GM21619 (cell line): ENCODE measurements around the gene APIP.

Experiments
- ATAC-seq: cut with Tn5 transposase; IDR thresholded peaks from one replicate; pipeline ENCODE4 v1.9.1; 2021; ENCODE audit not compliant: unreplicated experiment

Gene APIP

GRCh38 chr11:34890089-34890488 lies 26.1 kb downstream of the APIP start:
- ATAC-seq, result no peak

- ATAC-seq, result no peak
Observed at GRCh38 chr11:34887260-34887659, 28.9 kb downstream of the APIP start.

- ATAC-seq, result no peak
Observed at GRCh38 chr11:34886609-34887008, 29.6 kb downstream of the APIP start.

GRCh38 chr11:34881900-34882299 lies 34.3 kb downstream of the APIP start:
- ATAC-seq, result no peak

GRCh38 chr11:34877375-34877975 lies 38.7 kb downstream of the APIP start:
- no peak for ATAC-seq

GRCh38 chr11:34874202-34874601 lies 42.0 kb downstream of the APIP start:
- ATAC-seq, result no peak

- ATAC-seq, result no peak
Observed at GRCh38 chr11:34870548-34871196, 45.5 kb downstream of the APIP start.

- ATAC-seq, result peak; percentile 48
Observed at GRCh38 chr11:34869425-34869824, 46.8 kb downstream of the APIP start.

- no peak for ATAC-seq
Observed at GRCh38 chr11:34866375-34866774, 49.8 kb downstream of the APIP start.

- no peak for ATAC-seq
Observed at GRCh38 chr11:34865261-34865660, 50.9 kb downstream of the APIP start.

GRCh38 chr11:34864424-34864823 lies 51.8 kb downstream of the APIP start:
- no peak for ATAC-seq

- ATAC-seq, result no peak
Observed at GRCh38 chr11:34863048-34863447, 53.1 kb downstream of the APIP start.

- ATAC-seq, result no peak
Observed at GRCh38 chr11:34860518-34860917, 55.7 kb downstream of the APIP start.

GRCh38 chr11:34860034-34860433 lies 56.1 kb downstream of the APIP start:
- ATAC-seq, result no peak

GRCh38 chr11:34859496-34859895 lies 56.7 kb downstream of the APIP start:
- ATAC-seq, result no peak

GRCh38 chr11:34857463-34857862 lies 58.7 kb downstream of the APIP start:
- no peak for ATAC-seq

- no peak for ATAC-seq
Observed at GRCh38 chr11:34856251-34856650, 59.9 kb downstream of the APIP start.

GRCh38 chr11:34855754-34856095 lies 60.5 kb downstream of the APIP start:
- no peak for ATAC-seq

- no peak for ATAC-seq
Observed at GRCh38 chr11:34855021-34855753, 61.0 kb downstream of the APIP start.

GRCh38 chr11:34851916-34852315 lies 64.3 kb downstream of the APIP start:
- ATAC-seq, result no peak

- no peak for ATAC-seq
Observed at GRCh38 chr11:34850334-34850733, 65.8 kb downstream of the APIP start.

- no peak for ATAC-seq
Observed at GRCh38 chr11:34846467-34846866, 69.7 kb downstream of the APIP start.
